Fibroblast of skin of left quadriceps (primary cell): ENCODE measurements around the gene UNKL.
"Not testable (repeated sequence)": the region's sequence is repeated elsewhere in the genome, so short reads cannot be mapped to it uniquely, and the experiment has no call there.

ENCODE experiments used
- DNase-seq, 2 experiments: peaks; one replicate each; pipeline ENCODE4 v3.0.0-alpha.2; 2013; ENCODE audit warnings: low read depth in 2 of 2

UNKL gene

GRCh38 chr16:1445518-1446203, 31.2 kb upstream of the UNKL start:
- DNase-seq = no peak

GRCh38 chr16:1444730-1445517, 30.4 kb upstream of the UNKL start:
- DNase-seq = no peak

DNA sequence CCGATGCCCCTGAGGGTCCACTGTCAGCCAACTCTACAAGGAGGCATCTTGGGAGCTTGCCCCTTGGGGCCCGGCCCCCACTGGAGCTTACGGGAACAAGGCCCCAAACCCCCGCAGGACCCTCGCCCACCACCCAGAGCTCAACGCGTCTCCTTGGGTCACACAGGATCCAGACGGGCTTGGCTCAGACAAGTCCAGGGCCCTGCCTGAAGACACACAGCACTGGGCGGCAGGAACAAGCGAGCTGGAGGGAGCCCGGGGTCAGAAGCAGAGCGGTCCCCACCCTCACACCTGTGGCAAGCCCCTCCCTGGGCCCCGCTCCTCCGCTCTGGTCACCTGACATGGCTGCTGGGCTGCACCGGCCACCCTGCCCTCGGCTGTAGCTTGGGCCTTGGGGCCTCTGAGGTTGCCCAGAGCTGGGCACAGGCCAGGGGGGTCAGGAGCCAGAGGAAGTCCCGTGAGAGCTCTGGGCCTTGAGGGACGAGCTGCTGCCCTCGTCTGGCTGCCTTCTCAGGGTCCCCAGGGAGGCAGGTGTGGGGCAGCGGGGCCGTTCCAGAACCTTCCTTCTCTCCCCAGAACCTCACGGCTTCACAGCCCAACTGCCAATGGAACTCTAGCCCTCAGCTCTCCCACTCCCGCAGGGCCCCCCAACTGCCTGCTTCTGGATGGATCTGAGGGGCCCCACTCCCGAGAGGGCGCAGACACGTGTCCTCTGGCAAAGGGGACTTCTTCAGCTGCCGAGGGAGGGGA, 29.7 kb upstream of the UNKL start, which contains the start of gene CCDC154:
CCDC154 (minus strand) TSS at position 577 of the 750 bp plus-strand sequence; CDS start at position 343, 234 bp downstream.
- no peak for DNase-seq

- DNase-seq = no peak
These were observed 29.0 kb upstream of the UNKL start for GRCh38 chr16:1443403-1443973.

- no peak for DNase-seq
These were observed 28.2 kb upstream of the UNKL start for GRCh38 chr16:1442697-1443096.

- no peak for DNase-seq
These were observed 26.9 kb upstream of the UNKL start for GRCh38 chr16:1441391-1441829.

- DNase-seq = not testable (repeated sequence)
These were observed 25.2 kb upstream of the UNKL start for GRCh38 chr16:1439699-1440074.

DNA sequence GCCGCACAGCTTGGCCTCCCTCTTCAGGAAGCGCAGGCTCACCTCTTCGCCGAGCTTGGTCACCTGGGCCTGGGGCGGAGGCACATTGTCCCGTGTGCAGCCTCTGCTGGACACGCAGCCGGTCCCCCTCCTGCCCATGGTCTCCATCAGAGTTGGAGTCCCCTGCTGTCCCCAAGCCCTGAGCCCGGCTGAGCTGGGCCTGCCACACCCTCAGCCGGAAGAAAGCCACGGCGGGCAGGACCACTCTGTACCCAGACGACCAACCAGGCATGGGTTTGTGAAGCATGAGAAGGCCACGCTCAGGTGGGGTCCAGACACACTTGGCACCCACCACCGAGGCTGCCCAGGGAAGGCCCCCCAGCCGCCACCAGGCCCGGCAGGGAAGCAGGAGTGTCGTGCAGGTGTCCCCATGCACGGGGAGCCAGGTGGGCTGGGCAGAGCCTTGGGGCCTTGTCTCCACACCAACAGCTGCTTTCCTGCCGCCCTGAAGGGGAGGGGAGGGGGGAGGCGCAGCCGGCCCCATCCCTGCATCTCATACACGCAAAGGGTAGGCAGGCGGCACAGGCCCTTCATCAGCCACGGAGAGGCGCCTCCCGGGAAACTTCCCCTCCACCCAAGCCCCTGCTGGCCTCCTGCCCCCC, 24.7 kb upstream of the UNKL start:
- no peak for DNase-seq

- no peak for DNase-seq
These were observed 23.9 kb upstream of the UNKL start for GRCh38 chr16:1438229-1439057.

GRCh38 chr16:1437606-1438005, 23.1 kb upstream of the UNKL start:
- no peak for DNase-seq

GRCh38 chr16:1436731-1437355, 22.3 kb upstream of the UNKL start:
- DNase-seq = no peak

DNA sequence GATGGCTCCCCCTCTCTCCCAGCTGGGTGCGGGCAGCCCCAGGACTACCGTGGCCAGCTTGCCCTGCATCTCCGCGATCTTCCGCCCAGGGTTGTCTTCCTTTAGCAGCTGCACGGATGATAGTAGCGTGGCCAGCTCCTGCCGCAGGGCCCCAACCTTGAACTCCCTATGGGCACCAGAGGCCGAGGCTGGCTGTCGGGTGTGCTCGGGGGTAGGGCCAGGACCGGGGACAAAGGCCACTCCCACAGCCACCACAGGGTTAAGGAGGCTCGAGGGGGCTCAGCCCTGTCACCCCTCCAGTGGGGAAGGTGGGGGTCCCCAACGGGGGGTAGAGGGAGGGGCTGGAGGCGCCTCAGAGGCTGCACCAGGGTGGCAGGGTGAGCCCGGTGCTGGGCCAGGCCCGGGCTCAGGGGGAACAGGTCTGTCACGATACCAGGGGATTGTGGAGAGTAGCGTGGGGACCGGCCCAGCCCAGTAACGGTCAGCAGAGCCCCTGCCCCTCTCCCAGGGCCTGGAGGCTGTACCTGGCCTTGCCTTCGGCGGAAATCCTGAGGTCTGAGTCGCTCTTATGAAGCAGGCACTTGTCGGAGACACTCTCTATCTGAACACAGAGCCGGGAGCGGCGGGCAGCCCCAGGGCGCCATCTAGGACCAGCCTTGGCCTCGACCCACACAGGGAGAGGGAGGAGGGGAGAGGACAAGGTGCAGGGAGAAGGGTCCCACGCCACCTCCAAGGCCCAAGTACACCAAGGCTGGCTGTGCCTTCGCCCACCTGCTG, 21.6 kb upstream of the UNKL start:
- DNase-seq = no peak

DNA sequence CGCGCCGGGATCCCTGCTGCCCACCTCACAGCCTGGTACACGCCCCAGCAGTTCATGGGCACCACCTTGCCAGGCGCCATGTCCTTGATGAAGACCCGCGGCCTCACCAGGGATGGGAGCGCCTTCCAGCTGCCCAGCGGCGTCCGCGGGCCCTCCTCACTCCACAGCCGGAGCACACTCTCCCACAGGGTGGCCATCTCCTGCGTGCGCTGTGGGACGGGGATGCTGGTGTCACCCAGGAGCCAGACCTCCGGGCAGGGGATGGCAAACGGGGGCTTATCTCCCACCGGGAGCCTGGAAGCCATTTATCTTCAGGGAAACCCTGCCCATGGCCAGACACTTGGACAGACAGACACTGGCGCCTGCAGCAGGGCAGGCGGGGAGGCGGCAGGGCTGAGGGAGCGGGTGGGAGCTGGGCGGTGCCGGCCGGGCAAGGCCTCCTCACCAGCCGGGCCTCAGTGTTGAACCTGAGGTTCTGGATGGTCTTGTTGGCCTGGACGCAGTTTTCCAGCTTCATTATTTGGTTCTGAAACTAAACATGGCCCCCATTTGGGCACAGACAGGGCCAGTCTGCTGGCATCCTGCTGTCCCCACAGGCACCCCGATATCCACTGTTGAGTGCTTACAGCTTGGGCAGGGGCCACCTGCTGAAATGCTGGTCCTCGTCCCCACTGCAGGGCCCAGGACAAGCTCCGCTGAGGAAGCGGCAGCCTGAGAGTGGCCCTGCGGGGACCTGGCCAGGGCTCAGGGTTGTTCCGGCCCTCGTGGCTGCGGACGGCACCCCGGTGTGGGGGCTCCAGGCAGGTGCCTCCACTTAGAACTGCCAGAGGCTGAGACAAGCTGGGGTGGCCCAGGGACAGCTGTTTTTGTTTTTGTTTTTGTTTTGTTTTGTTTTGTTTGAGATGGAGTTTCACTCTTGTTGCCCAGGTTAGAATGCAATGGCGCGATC, 20.4 kb upstream of the UNKL start:
- DNase-seq = no peak

GRCh38 chr16:1433756-1434155, 19.3 kb upstream of the UNKL start:
- no peak for DNase-seq

DNA sequence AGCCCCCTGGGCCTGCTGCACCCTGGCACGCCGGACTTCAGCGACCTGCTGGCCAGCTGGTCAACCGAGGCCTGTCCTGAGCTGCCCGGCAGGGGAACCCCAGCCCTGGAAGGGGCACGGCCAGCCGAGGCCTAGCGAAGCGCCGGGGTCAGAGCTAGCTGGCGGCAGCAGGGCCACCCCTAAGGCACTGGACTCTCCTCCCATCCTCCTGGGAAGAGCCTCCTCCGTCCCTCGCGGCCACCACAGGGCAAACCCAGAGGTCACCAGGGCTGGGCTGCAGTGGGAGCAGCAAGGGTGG, 18.7 kb upstream of the UNKL start:
- DNase-seq = no peak

DNA sequence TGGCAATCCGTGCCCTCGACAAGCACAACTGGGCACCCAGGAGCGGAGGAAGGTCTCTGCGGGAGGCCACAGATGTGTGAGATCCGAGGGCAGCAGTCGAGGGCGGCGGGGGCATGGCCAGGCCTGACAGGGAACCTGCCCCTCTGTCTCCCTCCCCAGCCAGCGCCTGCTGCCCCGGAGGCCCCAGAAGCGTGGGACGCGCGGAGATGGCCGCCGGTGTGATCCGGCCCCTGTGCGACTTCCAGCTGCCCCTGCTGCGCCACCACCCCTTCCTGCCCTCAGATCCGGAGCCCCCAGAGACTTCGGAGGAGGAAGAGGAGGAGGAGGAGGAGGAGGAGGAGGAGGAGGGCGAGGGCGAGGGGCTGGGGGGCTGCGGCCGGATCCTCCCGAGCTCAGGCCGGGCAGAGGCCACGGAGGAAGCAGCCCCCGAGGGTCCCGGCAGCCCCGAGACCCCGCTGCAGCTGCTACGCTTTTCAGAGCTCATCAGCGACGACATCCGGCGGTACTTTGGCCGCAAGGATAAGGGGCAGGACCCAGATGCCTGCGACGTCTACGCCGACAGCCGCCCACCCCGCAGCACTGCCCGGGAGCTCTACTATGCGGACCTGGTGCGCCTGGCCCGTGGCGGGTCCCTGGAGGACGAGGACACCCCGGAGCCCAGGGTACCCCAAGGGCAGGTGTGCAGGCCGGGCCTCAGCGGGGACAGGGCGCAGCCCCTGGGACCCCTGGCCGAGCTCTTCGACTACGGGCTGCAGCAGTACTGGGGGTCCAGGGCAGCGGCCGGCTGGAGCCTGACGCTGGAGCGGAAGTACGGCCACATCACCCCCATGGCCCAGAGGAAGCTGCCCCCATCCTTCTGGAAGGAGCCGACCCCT, 18.1 kb upstream of the UNKL start:
- no peak for DNase-seq

- DNase-seq = no peak
These were observed 17.2 kb upstream of the UNKL start for GRCh38 chr16:1431497-1432270.
